Nucleus accumbens (tissue), 56 donors: Measurements from ENCODE around the gene SLC6A3.
"Not testable (repeated sequence)": the region's sequence is repeated elsewhere in the genome, so short reads cannot be mapped to it uniquely, and the experiment has no call there.

Experiments used
- DNase-seq, 56 donors: peaks; one replicate each; lab custom pipeline; 2025; lab: John Stamatoyannopoulos, UW

SLC6A3 gene

GRCh38 chr5:1423901-1424603 lies 21.2 kb downstream of the SLC6A3 start:
- DNase-seq = no peak

GRCh38 chr5:1422522-1422921 lies 22.7 kb downstream of the SLC6A3 start:
- DNase-seq = not testable (repeated sequence)

GRCh38 chr5:1421521-1422341 lies 23.5 kb downstream of the SLC6A3 start:
- no peak for DNase-seq

GRCh38 chr5:1420211-1421195 lies 24.7 kb downstream of the SLC6A3 start:
- no peak for DNase-seq

GRCh38 chr5:1419476-1420210 lies 25.6 kb downstream of the SLC6A3 start:
- no peak for DNase-seq

- no peak for DNase-seq
Measured at GRCh38 chr5:1418921-1419280, 26.3 kb downstream of the SLC6A3 start.

GRCh38 chr5:1418238-1418920 lies 26.9 kb downstream of the SLC6A3 start:
- DNase-seq = no peak

- no peak for DNase-seq
Measured at GRCh38 chr5:1417586-1418225, 27.5 kb downstream of the SLC6A3 start.

- DNase-seq = no peak
Measured at GRCh38 chr5:1416856-1417469, 28.3 kb downstream of the SLC6A3 start.

- no peak for DNase-seq
Measured at GRCh38 chr5:1415626-1416360, 29.4 kb downstream of the SLC6A3 start.

GRCh38 chr5:1415059-1415425 lies 30.2 kb downstream of the SLC6A3 start:
- no peak for DNase-seq

GRCh38 chr5:1414311-1415058 lies 30.8 kb downstream of the SLC6A3 start:
- peak in 3 of 56 donors; percentile 4 to 11 (median 6) for DNase-seq

- DNase-seq = no peak
Measured at GRCh38 chr5:1413611-1414241, 31.5 kb downstream of the SLC6A3 start.

- no peak for DNase-seq
Measured at GRCh38 chr5:1413211-1413610, 32.0 kb downstream of the SLC6A3 start.

GRCh38 chr5:1412621-1413020 lies 32.6 kb downstream of the SLC6A3 start:
- no peak for DNase-seq

- no peak for DNase-seq
Measured at GRCh38 chr5:1412163-1412562, 33.1 kb downstream of the SLC6A3 start.

- no peak for DNase-seq
Measured at GRCh38 chr5:1411099-1411498, 34.1 kb downstream of the SLC6A3 start.
